Measurements from ENCODE around the gene AFF3.

Gene AFF3

GRCh38 chr2:100004959-100005387, 137.4 kb downstream of the AFF3 start:
- no peak for DNase-seq (ENCODE audit: low read depth)

GRCh38 chr2:100004348-100004884, 138.0 kb downstream of the AFF3 start:
- DNase-seq (ENCODE audit: low read depth) = no peak

- no peak for DNase-seq (ENCODE audit: low read depth)
These were observed 140.3 kb downstream of the AFF3 start for GRCh38 chr2:100002059-100002458.

GRCh38 chr2:100000915-100001707, 141.3 kb downstream of the AFF3 start:
- DNase-seq (ENCODE audit: low read depth) = no peak

- DNase-seq (ENCODE audit: low read depth) = no peak
These were observed 143.6 kb downstream of the AFF3 start for GRCh38 chr2:99998651-99999320.

- DNase-seq (ENCODE audit: low read depth) = no peak
These were observed 152.5 kb downstream of the AFF3 start for GRCh38 chr2:99989905-99990304.

- DNase-seq (ENCODE audit: low read depth) = no peak
These were observed 153.8 kb downstream of the AFF3 start for GRCh38 chr2:99988599-99988998.

GRCh38 chr2:99987160-99987559, 155.2 kb downstream of the AFF3 start:
- DNase-seq (ENCODE audit: low read depth) = no peak

- DNase-seq (ENCODE audit: low read depth) = no peak
These were observed 157.4 kb downstream of the AFF3 start for GRCh38 chr2:99984799-99985515.

- no peak for DNase-seq (ENCODE audit: low read depth)
These were observed 159.6 kb downstream of the AFF3 start for GRCh38 chr2:99982744-99983143.

GRCh38 chr2:99981840-99982239, 160.6 kb downstream of the AFF3 start:
- no peak for DNase-seq (ENCODE audit: low read depth)

GRCh38 chr2:99980176-99980575, 162.2 kb downstream of the AFF3 start:
- no peak for DNase-seq (ENCODE audit: low read depth)

- no peak for DNase-seq (ENCODE audit: low read depth)
These were observed 164.4 kb downstream of the AFF3 start for GRCh38 chr2:99977966-99978365.

GRCh38 chr2:99975386-99975785, 167.0 kb downstream of the AFF3 start:
- no peak for DNase-seq (ENCODE audit: low read depth)

- no peak for DNase-seq (ENCODE audit: low read depth)
These were observed 167.6 kb downstream of the AFF3 start for GRCh38 chr2:99974682-99975375.

- no peak for DNase-seq (ENCODE audit: low read depth)
These were observed 168.1 kb downstream of the AFF3 start for GRCh38 chr2:99974275-99974674.

- DNase-seq (ENCODE audit: low read depth) = no peak
These were observed 171.0 kb downstream of the AFF3 start for GRCh38 chr2:99971326-99971900.

- no peak for DNase-seq (ENCODE audit: low read depth)
These were observed 172.0 kb downstream of the AFF3 start for GRCh38 chr2:99970292-99970868.

GRCh38 chr2:99961196-99961913, 181.0 kb downstream of the AFF3 start:
- DNase-seq (ENCODE audit: low read depth) = no peak

- DNase-seq (ENCODE audit: low read depth) = no peak
These were observed 181.6 kb downstream of the AFF3 start for GRCh38 chr2:99960790-99961189.

- DNase-seq (ENCODE audit: low read depth) = no peak
These were observed 182.1 kb downstream of the AFF3 start for GRCh38 chr2:99960291-99960690.

Measured in activated T-helper 9 cell treated with anti-CD3 and anti-CD28 coated beads, Interleukin-2, amount 50 U/mL, for 16 hours (primary cell).